CD8-positive, alpha-beta memory T cell (primary cell): ENCODE data around the gene ESPN. TPM values are rescaled to one million over a fixed set of nuclear protein-coding genes. Genes with fewer than 3 reads are reported as not detected.

Experiments used
- CTCF ChIA-PET: fragments of 350-600 bp; sonication (Branson Sonifier 250); formaldehyde crosslinking; loops from one replicate; lab custom pipeline; 2021; ENCODE audit warnings: antibody characterized with exemption; lab: Charles Lee
- POLR2A ChIA-PET: fragments of 350-600 bp; sonication (Branson Sonifier 250); formaldehyde crosslinking; loops from one replicate; lab custom pipeline; 2021; ENCODE audit warnings: antibody characterized with exemption; lab: Charles Lee
- DNase-seq, 5 donors: peaks; one replicate each; pipeline versions ENCODE4 v3.0.0 to v3.0.0-alpha.2; 2020 to 2022; ENCODE audit warnings: mixed read lengths in 1 of 5
- H3K27ac ChIP-seq: one replicate; pipeline ENCODE4 v1.7.0; 2013; ENCODE audit warnings: low read depth, mild to moderate bottlenecking, low read length, moderate library complexity
- H3K27me3 ChIP-seq: 2 replicates; pipeline ENCODE4 v1.7.0; 2013; ENCODE audit warnings: low read length, mild to moderate bottlenecking; ENCODE audit not compliant: insufficient read depth, poor library complexity, severe bottlenecking
- H3K36me3 ChIP-seq: 2 replicates; pipeline ENCODE4 v1.7.0; 2013; ENCODE audit warnings: mild to moderate bottlenecking, low read length, moderate library complexity; ENCODE audit not compliant: insufficient read depth
- H3K4me1 ChIP-seq: 2 replicates; pipeline ENCODE4 v1.7.0; 2013; ENCODE audit warnings: mild to moderate bottlenecking, low read length, moderate library complexity; ENCODE audit not compliant: insufficient read depth
- H3K4me3 ChIP-seq: 2 replicates; pipeline ENCODE4 v1.7.0; 2013; ENCODE audit warnings: mild to moderate bottlenecking, low read length
- H3K9me3 ChIP-seq: 2 replicates; pipeline ENCODE4 v1.7.0; 2013; ENCODE audit warnings: mild to moderate bottlenecking, low read length
- H3K27ac Mint-ChIP-seq, 8 donors: one replicate each; pipeline ENCODE4 v1.8.0; 2020 to 2021; ENCODE audit warnings: mixed read lengths in 8 of 8, mild to moderate bottlenecking in 6 of 8, inconsistent platforms in 3 of 8, moderate library complexity in 3 of 8
- H3K27me3 Mint-ChIP-seq, 2 donors: one replicate each; pipeline ENCODE4 v1.8.0; 2020 to 2021; ENCODE audit warnings: mixed read lengths in 2 of 2, mild to moderate bottlenecking in 1 of 2, moderate library complexity in 1 of 2
- H3K36me3 Mint-ChIP-seq, 3 donors: one replicate each; pipeline ENCODE4 v1.8.0; 2020 to 2021; ENCODE audit warnings: mixed read lengths in 3 of 3, inconsistent platforms in 1 of 3, mild to moderate bottlenecking in 1 of 3
- H3K4me1 Mint-ChIP-seq, 3 donors: one replicate each; pipeline ENCODE4 v1.8.0; 2020 to 2021; ENCODE audit warnings: mixed read lengths in 3 of 3, inconsistent platforms in 1 of 3, mild to moderate bottlenecking in 1 of 3
- H3K4me3 Mint-ChIP-seq, 7 donors: one replicate each; pipeline ENCODE4 v1.8.0; 2020 to 2021; ENCODE audit warnings: mixed read lengths in 7 of 7, mild to moderate bottlenecking in 6 of 7, moderate library complexity in 4 of 7, inconsistent platforms in 2 of 7
- H3K9me3 Mint-ChIP-seq, 5 donors: one replicate each; pipeline ENCODE4 v1.8.0; 2020 to 2022; ENCODE audit warnings: mixed read lengths in 5 of 5, mild to moderate bottlenecking in 3 of 5, moderate library complexity in 2 of 5, inconsistent platforms in 1 of 5
- polyA plus RNA-seq: library from polyadenylated mRNA; unstranded; fragments of 300-500 nt; fragmentation: Illumina TruSeq; gene quantifications from one replicate; pipeline ENCODE4 v1.2.3, GENCODE V29; 2021
- total RNA-seq, 2 experiments: library from RNA; stranded (reverse); gene quantifications; one replicate each; pipeline ENCODE4 v1.2.3, GENCODE V29; 2021

The ESPN gene, protein sequence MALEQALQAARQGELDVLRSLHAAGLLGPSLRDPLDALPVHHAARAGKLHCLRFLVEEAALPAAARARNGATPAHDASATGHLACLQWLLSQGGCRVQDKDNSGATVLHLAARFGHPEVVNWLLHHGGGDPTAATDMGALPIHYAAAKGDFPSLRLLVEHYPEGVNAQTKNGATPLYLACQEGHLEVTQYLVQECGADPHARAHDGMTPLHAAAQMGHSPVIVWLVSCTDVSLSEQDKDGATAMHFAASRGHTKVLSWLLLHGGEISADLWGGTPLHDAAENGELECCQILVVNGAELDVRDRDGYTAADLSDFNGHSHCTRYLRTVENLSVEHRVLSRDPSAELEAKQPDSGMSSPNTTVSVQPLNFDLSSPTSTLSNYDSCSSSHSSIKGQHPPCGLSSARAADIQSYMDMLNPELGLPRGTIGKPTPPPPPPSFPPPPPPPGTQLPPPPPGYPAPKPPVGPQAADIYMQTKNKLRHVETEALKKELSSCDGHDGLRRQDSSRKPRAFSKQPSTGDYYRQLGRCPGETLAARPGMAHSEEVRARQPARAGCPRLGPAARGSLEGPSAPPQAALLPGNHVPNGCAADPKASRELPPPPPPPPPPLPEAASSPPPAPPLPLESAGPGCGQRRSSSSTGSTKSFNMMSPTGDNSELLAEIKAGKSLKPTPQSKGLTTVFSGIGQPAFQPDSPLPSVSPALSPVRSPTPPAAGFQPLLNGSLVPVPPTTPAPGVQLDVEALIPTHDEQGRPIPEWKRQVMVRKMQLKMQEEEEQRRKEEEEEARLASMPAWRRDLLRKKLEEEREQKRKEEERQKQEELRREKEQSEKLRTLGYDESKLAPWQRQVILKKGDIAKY
- total RNA-seq: under 1 TPM; 0.28 to 0.60 TPM
- 0.48 TPM for polyA plus RNA-seq

GRCh38 chr1:6424619-6425593 lies at the start of gene ESPN:
ESPN (plus strand) TSS chr1:6424776; CDS start chr1:6424956, 180 bp downstream.
- CTCF ChIA-PET: interaction anchor here (0.7 kb wide), 1 partner anchor 13 kb away, joined by 4 read pairs; no protein-coding TSS in a partner anchor
- H3K36me3 ChIP-seq: no peaks in the 10 kb centered on the region
- peak within 1 kb of the TSS; percentile 32 for H3K4me3 ChIP-seq
- Mint-ChIP-seq H3K4me3 (peak within 1 kb of the TSS; percentile 63 to 84 (median 66)), H3K9me3 (no peaks in the 10 kb centered on the region), H3K36me3 (no peaks in the 10 kb centered on the region), H3K27ac (peak within 1 kb of the TSS in 1 of 8 donors; percentile 29), H3K4me1 (peaks cover 8 to 26% (median 17%) of the 10 kb centered on the region in 3 donors), H3K27me3 (peaks cover 37 to 41% of the 10 kb centered on the region in 2 donors)
- H3K27me3 ChIP-seq: peaks cover 40% of the 10 kb centered on the region
- peaks cover 15% of the 10 kb centered on the region for H3K4me1 ChIP-seq
- POLR2A ChIA-PET: interaction anchor here (0.9 kb wide), 1 partner anchor 41 kb away, joined by 3 read pairs; no protein-coding TSS in a partner anchor
- H3K27ac ChIP-seq: no peak within 1 kb of the TSS
- no peak for DNase-seq
- H3K9me3 ChIP-seq: no peaks in the 10 kb centered on the region

DNA sequence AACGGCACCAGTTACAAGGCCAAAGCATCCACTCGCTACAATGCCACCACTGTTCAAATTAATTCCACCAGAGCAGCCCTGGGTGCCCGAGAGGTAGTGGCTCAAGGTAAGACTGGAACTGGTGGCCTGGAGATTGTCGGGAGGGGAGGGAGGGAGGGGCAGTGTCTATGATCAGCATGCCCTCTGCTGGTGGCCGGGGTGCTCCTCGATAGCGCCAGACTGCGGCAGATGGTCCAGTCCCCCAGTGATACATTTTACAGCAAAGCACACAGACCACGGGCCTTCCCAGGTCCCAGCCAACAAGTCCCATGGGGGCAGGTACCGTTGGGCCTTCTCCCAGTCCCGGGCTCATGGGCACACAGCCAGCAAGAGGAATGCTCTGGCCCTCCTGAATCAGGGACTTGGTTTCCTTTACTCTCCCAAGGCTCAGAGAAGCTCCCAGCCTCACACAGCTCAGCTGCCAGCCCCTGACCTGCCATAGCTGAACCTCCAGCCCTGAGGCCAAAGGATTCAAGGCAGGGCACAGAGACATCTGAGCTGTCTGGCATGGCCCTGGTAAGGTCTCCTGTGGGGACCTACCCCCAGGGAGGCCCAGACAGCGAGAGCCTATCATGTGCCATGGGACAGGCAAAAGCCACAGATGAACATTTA lies 46.4 kb upstream of the ESPN start:
- Mint-ChIP-seq H3K27ac (no peak overlapping the region), H3K36me3 (no peaks in the 10 kb centered on the region), H3K9me3 (no peaks in the 10 kb centered on the region), H3K4me1 (no peaks in the 10 kb centered on the region), H3K4me3 (no peak overlapping the region), H3K27me3 (peaks cover 0 to 2% of the 10 kb centered on the region in 2 donors)
- H3K4me1 ChIP-seq: no peaks in the 10 kb centered on the region
- H3K27me3 ChIP-seq: no peaks in the 10 kb centered on the region
- no peaks in the 10 kb centered on the region for H3K36me3 ChIP-seq
- no peak overlapping the region for H3K4me3 ChIP-seq
- CTCF ChIA-PET: interaction anchor here (0.9 to 3.0 kb wide), 2 partner anchors 12 to 30 kb away, joined by 3 to 10 read pairs; no protein-coding TSS in a partner anchor
- no peak for DNase-seq
- no peak overlapping the region for H3K27ac ChIP-seq
- H3K9me3 ChIP-seq: no peaks in the 10 kb centered on the region
- POLR2A ChIA-PET: no interaction called here

DNA sequence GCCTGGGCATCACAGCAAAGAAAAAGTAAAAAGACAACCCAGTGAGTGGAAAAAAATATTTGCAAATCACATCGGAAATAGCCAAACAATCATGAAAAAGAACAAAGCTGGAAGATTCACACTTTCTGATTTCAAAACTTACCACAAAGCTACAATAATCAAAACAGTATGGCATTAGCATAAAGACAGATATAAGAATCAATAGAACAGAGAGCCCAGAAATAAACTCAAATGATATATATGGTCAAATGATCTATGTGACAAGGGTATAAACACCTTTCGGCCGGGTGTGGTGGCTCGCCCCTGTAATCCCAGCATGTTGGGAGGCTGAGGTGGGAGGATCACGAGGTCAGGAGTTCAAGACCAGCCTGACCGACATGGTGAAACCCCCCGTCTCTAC lies 44.5 kb upstream of the ESPN start:
- Histone ChIP-seq H3K9me3 (no peaks in the 10 kb centered on the region), H3K36me3 (no peaks in the 10 kb centered on the region), H3K4me3 (no peak overlapping the region), H3K27ac (no peak overlapping the region), H3K27me3 (no peaks in the 10 kb centered on the region), H3K4me1 (no peaks in the 10 kb centered on the region)
- peaks cover 0 to 2% of the 10 kb centered on the region in 2 donors for H3K27me3 Mint-ChIP-seq
- no peaks in the 10 kb centered on the region for H3K36me3 Mint-ChIP-seq
- no peaks in the 10 kb centered on the region for H3K4me1 Mint-ChIP-seq
- no peak overlapping the region for H3K27ac Mint-ChIP-seq
- CTCF ChIA-PET: interaction anchor here (3.0 kb wide), 1 partner anchor 32 kb away, joined by 10 read pairs; no protein-coding TSS in a partner anchor
- peaks cover 0 to 1% (median 0%) of the 10 kb centered on the region in 5 donors for H3K9me3 Mint-ChIP-seq
- H3K4me3 Mint-ChIP-seq: no peak overlapping the region
- DNase-seq: no peak
- POLR2A ChIA-PET: no interaction called here

DNA sequence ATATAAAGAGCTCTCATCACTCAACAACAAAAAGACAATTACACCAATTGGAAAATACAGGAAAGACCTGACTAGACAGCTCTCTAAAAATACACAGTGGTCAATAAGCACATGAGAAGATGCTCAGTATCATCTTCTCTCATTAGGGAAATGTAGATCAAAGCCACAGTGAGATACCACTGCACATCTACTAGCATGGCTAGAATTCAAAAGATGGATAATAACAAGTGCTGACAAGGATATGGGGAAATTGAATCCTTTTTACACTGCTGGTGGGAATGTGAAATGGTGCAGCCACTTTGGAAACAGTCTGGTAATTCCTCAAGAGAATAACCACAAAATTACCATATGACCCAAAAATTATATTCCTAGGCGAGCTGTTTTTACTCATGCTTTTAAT lies 40.4 kb upstream of the ESPN start:
- no peak overlapping the region for H3K4me3 Mint-ChIP-seq

GRCh38 chr1:6384962-6385361 lies 39.6 kb upstream of the ESPN start:
- Histone ChIP-seq H3K27me3 (no peaks in the 10 kb centered on the region), H3K9me3 (no peaks in the 10 kb centered on the region), H3K4me1 (no peaks in the 10 kb centered on the region), H3K36me3 (no peaks in the 10 kb centered on the region), H3K4me3 (no peak overlapping the region), H3K27ac (no peak overlapping the region)
- ChIA-PET CTCF (interaction anchor here (1.1 to 2.1 kb wide), 4 partner anchors 20 to 139 kb away, joined by 4 to 9 read pairs (median 5); no protein-coding TSS in a partner anchor), POLR2A (no interaction called here)
- no peak overlapping the region for H3K4me3 Mint-ChIP-seq
- no peak overlapping the region for H3K27ac Mint-ChIP-seq
- DNase-seq: no peak
- peaks cover 0 to 1% (median 0%) of the 10 kb centered on the region in 5 donors for H3K9me3 Mint-ChIP-seq
- no peaks in the 10 kb centered on the region for H3K4me1 Mint-ChIP-seq
- no peaks in the 10 kb centered on the region for H3K36me3 Mint-ChIP-seq
- H3K27me3 Mint-ChIP-seq: no peaks in the 10 kb centered on the region

More for the DNA sequence above, 40.4 kb upstream of the ESPN start:
- ChIA-PET CTCF (interaction anchor here (0.6 to 2.1 kb wide), 4 partner anchors 20 to 138 kb away, joined by 3 to 9 read pairs (median 5); no protein-coding TSS in a partner anchor), POLR2A (no interaction called here)
- H3K36me3 ChIP-seq: no peaks in the 10 kb centered on the region
- H3K4me3 ChIP-seq: no peak overlapping the region
- no peak overlapping the region for H3K27ac ChIP-seq
- no peaks in the 10 kb centered on the region for H3K27me3 ChIP-seq
- Mint-ChIP-seq H3K36me3 (no peaks in the 10 kb centered on the region), H3K9me3 (peaks cover 0 to 1% (median 0%) of the 10 kb centered on the region in 5 donors), H3K27me3 (no peaks in the 10 kb centered on the region), H3K27ac (no peak overlapping the region), H3K4me1 (no peaks in the 10 kb centered on the region)
- no peak for DNase-seq
- H3K9me3 ChIP-seq: no peaks in the 10 kb centered on the region
- no peaks in the 10 kb centered on the region for H3K4me1 ChIP-seq

- no peaks in the 10 kb centered on the region for H3K27me3 Mint-ChIP-seq
- H3K4me1 Mint-ChIP-seq: no peaks in the 10 kb centered on the region
- no peak overlapping the region for H3K4me3 Mint-ChIP-seq
- ChIA-PET POLR2A (no interaction called here), CTCF (interaction anchor here (1.1 to 2.1 kb wide), 3 partner anchors 19 to 37 kb away, joined by 4 to 9 read pairs (median 6); no protein-coding TSS in a partner anchor)
- Histone ChIP-seq H3K9me3 (no peaks in the 10 kb centered on the region), H3K4me1 (no peaks in the 10 kb centered on the region), H3K36me3 (no peaks in the 10 kb centered on the region), H3K27me3 (no peaks in the 10 kb centered on the region), H3K27ac (no peak overlapping the region), H3K4me3 (no peak overlapping the region)
- H3K9me3 Mint-ChIP-seq: peaks cover 0 to 1% (median 0%) of the 10 kb centered on the region in 5 donors
- H3K36me3 Mint-ChIP-seq: no peaks in the 10 kb centered on the region
- H3K27ac Mint-ChIP-seq: no peak overlapping the region
- DNase-seq: no peak
Observed at GRCh38 chr1:6385488-6386191, 38.9 kb upstream of the ESPN start.
